ENCODE data around the gene RNPEPL1. TPM values are rescaled to one million over a fixed set of nuclear protein-coding genes. Genes with fewer than 3 reads are reported as not detected.
"Not testable (repeated sequence)": the region's sequence is repeated elsewhere in the genome, so short reads cannot be mapped to it uniquely, and the experiment has no call there.

Gene RNPEPL1
- total RNA-seq, 1 experiment from 2014 or later, result 80.6 TPM

GRCh38 chr2:240561325-240561971 lies 6.8 kb upstream of the RNPEPL1 start:
- Mint-ChIP-seq H3K27me3 (ENCODE audit: unreplicated experiment) (no peaks in the 10 kb centered on the region), H3K27ac (ENCODE audit: unreplicated experiment) (peak overlapping the region; percentile 94), H3K4me3 (ENCODE audit: low read depth, unreplicated experiment) (peak overlapping the region; percentile 93), H3K36me3 (ENCODE audit: insufficient read depth, unreplicated experiment) (peaks cover 84% of the 10 kb centered on the region), H3K9me3 (ENCODE audit: low read depth, unreplicated experiment) (no peaks in the 10 kb centered on the region), H3K4me1 (ENCODE audit: low read depth, unreplicated experiment) (peaks cover 56% of the 10 kb centered on the region)
- DNase-seq, result no peak
- intact Hi-C loops (cut with micrococcal nuclease; ENCODE audit: unreplicated experiment), result no loop called here
- TF ChIP-seq CTCF (IDR thresholded peaks at IDR 0.05; ENCODE audit: unreplicated experiment), result no peak
- TSS peak; percentile 85 for BruUV-seq (replicated peaks)
- CTCF ChIA-PET, result interaction anchor here (0.6 to 1.0 kb wide), 2 partner anchors 19 to 27 kb away, joined by 3 read pairs; no protein-coding TSS in a partner anchor

GRCh38 chr2:240563231-240563630 lies 5.1 kb upstream of the RNPEPL1 start:
- BruUV-seq (replicated peaks); H3K9me3 Mint-ChIP-seq (ENCODE audit: low read depth, unreplicated experiment); CTCF ChIA-PET; DNase-seq; H3K27me3 Mint-ChIP-seq (ENCODE audit: unreplicated experiment); intact Hi-C loops (cut with micrococcal nuclease; ENCODE audit: unreplicated experiment); H3K27ac Mint-ChIP-seq (ENCODE audit: unreplicated experiment): not testable (repeated sequence)
- Mint-ChIP-seq H3K4me3 (ENCODE audit: low read depth, unreplicated experiment) (peak overlapping the region; percentile 14), H3K4me1 (ENCODE audit: low read depth, unreplicated experiment) (peaks cover 52% of the 10 kb centered on the region), H3K36me3 (ENCODE audit: insufficient read depth, unreplicated experiment) (peaks cover 84% of the 10 kb centered on the region)

- intact Hi-C loops (cut with micrococcal nuclease; ENCODE audit: unreplicated experiment), result no loop called here
- Mint-ChIP-seq H3K36me3 (ENCODE audit: insufficient read depth, unreplicated experiment) (peaks cover 82% of the 10 kb centered on the region), H3K9me3 (ENCODE audit: low read depth, unreplicated experiment) (no peaks in the 10 kb centered on the region), H3K27me3 (ENCODE audit: unreplicated experiment) (no peaks in the 10 kb centered on the region), H3K4me1 (ENCODE audit: low read depth, unreplicated experiment) (peaks cover 44% of the 10 kb centered on the region), H3K4me3 (ENCODE audit: low read depth, unreplicated experiment) (peak overlapping the region; percentile 85), H3K27ac (ENCODE audit: unreplicated experiment) (peak overlapping the region; percentile 97)
- CTCF ChIA-PET, result no interaction called here
- DNase-seq, result no peak
- BruUV-seq (replicated peaks), result no TSS peak
- TF ChIP-seq CTCF (IDR thresholded peaks at IDR 0.05; ENCODE audit: unreplicated experiment), result no peak
Observed at GRCh38 chr2:240563951-240564560, 4.2 kb upstream of the RNPEPL1 start.

GRCh38 chr2:240564561-240565332 lies 3.5 kb upstream of the RNPEPL1 start:
- Mint-ChIP-seq H3K9me3 (ENCODE audit: low read depth, unreplicated experiment) (no peaks in the 10 kb centered on the region), H3K27me3 (ENCODE audit: unreplicated experiment) (no peaks in the 10 kb centered on the region), H3K4me3 (ENCODE audit: low read depth, unreplicated experiment) (peak overlapping the region; percentile 85), H3K4me1 (ENCODE audit: low read depth, unreplicated experiment) (peaks cover 44% of the 10 kb centered on the region), H3K27ac (ENCODE audit: unreplicated experiment) (peak overlapping the region; percentile 97), H3K36me3 (ENCODE audit: insufficient read depth, unreplicated experiment) (peaks cover 82% of the 10 kb centered on the region)
- DNase-seq, result peak; percentile 50
- TF ChIP-seq CTCF (IDR thresholded peaks at IDR 0.05; ENCODE audit: unreplicated experiment), result peak; percentile 36
- BruUV-seq (replicated peaks), result TSS peak; percentile 1
- intact Hi-C loops (cut with micrococcal nuclease; ENCODE audit: unreplicated experiment), result no loop called here
- CTCF ChIA-PET, result interaction anchor here (2.0 to 3.5 kb wide), 4 partner anchors 15 to 51 kb away, joined by 7 to 38 read pairs (median 18); partner anchors contain the start of gene CAPN10
